ENCODE results near the gene SGMS1.
"Not testable (repeated sequence)": the region's sequence is repeated elsewhere in the genome, so short reads cannot be mapped to it uniquely, and the experiment has no call there.

The SGMS1 gene

DNA sequence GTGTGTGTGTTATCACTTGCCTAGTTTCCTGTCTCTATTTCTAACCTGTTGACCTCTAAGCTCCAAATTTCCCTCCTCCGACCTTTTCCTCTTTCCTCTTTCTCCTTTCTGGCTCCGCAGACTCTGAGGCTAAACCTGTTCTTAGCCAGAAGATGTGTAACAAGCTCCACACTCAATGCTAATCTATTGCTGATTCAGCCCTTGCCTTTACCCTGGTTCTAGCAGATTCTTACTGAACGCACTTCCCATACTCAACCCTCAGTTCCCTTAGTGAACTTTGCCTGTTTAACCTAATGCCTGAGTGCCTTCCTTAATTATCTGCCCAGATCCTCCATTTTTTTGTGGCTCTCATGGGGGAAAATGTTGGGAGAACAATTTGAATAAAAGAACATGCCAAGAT is 30.0 kb upstream of the SGMS1 start:
- TF ChIP-seq, protein P1, sequence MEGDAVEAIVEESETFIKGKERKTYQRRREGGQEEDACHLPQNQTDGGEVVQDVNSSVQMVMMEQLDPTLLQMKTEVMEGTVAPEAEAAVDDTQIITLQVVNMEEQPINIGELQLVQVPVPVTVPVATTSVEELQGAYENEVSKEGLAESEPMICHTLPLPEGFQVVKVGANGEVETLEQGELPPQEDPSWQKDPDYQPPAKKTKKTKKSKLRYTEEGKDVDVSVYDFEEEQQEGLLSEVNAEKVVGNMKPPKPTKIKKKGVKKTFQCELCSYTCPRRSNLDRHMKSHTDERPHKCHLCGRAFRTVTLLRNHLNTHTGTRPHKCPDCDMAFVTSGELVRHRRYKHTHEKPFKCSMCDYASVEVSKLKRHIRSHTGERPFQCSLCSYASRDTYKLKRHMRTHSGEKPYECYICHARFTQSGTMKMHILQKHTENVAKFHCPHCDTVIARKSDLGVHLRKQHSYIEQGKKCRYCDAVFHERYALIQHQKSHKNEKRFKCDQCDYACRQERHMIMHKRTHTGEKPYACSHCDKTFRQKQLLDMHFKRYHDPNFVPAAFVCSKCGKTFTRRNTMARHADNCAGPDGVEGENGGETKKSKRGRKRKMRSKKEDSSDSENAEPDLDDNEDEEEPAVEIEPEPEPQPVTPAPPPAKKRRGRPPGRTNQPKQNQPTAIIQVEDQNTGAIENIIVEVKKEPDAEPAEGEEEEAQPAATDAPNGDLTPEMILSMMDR (IDR thresholded peaks at IDR 0.05; ENCODE audit: extremely low read depth, insufficient read depth, missing control alignments): no peak
- in situ Hi-C loops (cut with MboI; ENCODE audit: low pct_unique_long_range_greater_than_20kb, low sequenced_read_pairs, unreplicated experiment): no loop called here
- DNase-seq (ENCODE audit: low spot score): no peak

DNA sequence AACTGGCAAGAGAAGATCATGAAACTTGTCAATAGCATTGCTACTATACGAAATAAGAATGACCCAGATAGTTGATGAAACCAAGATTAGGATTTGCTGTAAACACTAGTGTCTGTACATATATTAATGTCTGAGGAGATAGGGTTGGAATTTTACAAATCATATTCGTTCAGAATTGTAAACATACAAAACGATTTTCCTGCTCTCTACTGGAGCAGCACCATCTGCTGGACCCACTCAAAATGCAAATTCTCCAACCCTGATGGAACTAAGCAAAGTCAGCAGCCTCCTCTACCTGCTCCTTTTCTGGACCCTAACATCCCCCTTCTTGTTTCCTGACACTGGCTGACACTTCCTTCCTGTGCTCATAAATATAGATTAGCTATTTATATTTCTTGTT is 29.4 kb upstream of the SGMS1 start:
- TF ChIP-seq, protein P1 (IDR thresholded peaks at IDR 0.05; ENCODE audit: extremely low read depth, insufficient read depth, missing control alignments): peak; percentile 54
- in situ Hi-C loops (cut with MboI; ENCODE audit: low pct_unique_long_range_greater_than_20kb, low sequenced_read_pairs, unreplicated experiment): no loop called here
- DNase-seq (ENCODE audit: low spot score): no peak

DNA sequence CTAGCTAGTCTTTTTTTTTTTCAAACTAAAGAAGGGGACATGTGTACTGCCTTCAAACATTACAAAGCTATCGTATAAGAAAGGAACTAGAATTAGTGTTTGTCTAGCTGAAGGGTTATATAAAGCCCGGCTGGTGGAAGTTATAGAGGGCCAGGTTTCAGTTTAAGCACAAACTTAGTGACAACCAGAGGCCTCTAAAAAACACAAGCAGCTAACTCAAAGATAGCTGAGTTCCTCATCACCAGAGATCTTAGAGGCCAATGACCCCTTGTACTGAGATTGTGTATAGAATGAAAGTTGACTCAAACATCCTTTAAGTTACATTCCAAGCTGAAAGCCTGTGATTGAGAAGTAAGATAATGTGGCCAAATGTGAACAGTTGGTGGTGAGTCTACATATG is 28.1 kb upstream of the SGMS1 start:
- in situ Hi-C loops (cut with MboI; ENCODE audit: low pct_unique_long_range_greater_than_20kb, low sequenced_read_pairs, unreplicated experiment): no loop called here
- TF ChIP-seq, protein P1 (IDR thresholded peaks at IDR 0.05; ENCODE audit: extremely low read depth, insufficient read depth, missing control alignments): no peak
- no peak for DNase-seq (ENCODE audit: low spot score)

DNA sequence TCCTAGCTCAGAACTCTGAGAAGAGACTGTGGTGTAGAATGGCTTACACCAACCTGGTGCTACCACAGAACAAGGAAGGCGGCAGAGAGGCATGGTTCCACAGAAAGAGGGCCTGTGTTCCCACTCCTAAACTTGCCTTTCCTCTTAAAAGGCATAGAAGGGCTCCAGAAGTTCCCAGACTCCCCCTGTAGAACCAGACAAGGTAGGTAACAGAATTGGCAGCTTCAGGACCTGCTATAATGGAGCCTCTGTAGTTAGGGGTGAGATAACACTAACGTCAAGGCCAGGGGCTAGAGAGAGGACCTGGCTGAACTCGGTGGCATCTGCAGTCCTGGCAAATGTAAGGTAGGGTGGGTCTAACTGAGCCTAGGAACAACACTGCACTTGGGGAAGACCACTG is 26.7 kb upstream of the SGMS1 start:
- DNase-seq (ENCODE audit: low spot score): no peak
- in situ Hi-C loops (cut with MboI; ENCODE audit: low pct_unique_long_range_greater_than_20kb, low sequenced_read_pairs, unreplicated experiment): no loop called here
- TF ChIP-seq, protein P1 (IDR thresholded peaks at IDR 0.05; ENCODE audit: extremely low read depth, insufficient read depth, missing control alignments): no peak

DNA sequence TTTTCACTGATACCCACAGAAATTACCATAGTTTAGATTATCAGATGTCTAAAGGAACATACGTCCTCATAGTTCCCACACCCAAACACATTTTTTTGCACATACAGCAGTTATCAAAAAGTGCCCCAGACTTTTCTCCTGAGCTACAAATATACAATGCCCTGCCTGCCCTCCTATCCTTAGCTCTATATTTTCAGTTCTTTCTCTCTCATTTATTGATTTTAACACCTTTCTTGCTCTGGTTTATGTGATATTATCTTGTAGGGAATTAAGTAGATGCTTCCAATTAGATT is 25.1 kb upstream of the SGMS1 start:
- TF ChIP-seq, protein P1 (IDR thresholded peaks at IDR 0.05; ENCODE audit: extremely low read depth, insufficient read depth, missing control alignments): no peak
- in situ Hi-C loops (cut with MboI; ENCODE audit: low pct_unique_long_range_greater_than_20kb, low sequenced_read_pairs, unreplicated experiment): no loop called here
- no peak for DNase-seq (ENCODE audit: low spot score)

DNA sequence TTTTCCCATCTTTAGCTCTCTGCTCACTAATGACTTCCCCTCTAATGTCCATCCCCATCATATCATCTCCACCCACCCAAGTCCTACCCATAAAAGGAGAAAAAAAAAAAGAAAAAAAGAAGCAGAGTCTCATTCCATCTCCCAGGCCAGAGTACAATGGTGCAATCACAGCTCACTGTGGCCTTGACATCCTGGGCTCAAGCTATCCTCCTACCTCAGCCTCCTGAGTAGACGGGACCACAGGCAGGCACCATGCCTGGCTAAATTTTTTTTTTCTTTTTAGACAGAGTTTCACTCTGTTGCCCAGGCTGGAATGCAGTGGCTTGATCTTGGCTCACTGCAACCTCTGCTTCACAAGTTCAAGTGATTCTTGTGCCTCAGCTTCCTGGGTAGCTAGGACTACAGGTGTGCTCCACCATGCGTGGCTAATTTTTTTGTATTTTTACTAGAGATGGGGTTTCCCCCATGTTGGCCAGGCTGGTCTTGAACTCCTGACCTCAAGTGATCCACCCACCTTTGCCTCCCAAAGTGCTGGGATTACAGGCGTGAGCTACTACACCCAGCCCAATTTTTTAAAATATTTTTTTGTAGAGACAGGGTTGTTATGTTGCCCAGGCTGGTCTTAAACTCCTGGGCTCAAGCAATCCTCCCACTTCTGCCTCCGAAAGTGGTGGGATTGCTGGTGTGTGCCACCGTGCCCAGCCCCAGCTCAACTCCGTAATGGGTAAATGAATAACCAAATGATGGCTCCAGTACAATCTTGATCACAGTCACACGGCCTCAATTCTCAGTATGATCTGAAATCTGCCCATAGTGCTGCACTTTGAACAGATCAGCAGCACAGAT is 24.6 kb upstream of the SGMS1 start:
- TF ChIP-seq, protein P1 (IDR thresholded peaks at IDR 0.05; ENCODE audit: extremely low read depth, insufficient read depth, missing control alignments): no peak
- DNase-seq (ENCODE audit: low spot score): no peak
- in situ Hi-C loops (cut with MboI; ENCODE audit: low pct_unique_long_range_greater_than_20kb, low sequenced_read_pairs, unreplicated experiment): no loop called here

DNA sequence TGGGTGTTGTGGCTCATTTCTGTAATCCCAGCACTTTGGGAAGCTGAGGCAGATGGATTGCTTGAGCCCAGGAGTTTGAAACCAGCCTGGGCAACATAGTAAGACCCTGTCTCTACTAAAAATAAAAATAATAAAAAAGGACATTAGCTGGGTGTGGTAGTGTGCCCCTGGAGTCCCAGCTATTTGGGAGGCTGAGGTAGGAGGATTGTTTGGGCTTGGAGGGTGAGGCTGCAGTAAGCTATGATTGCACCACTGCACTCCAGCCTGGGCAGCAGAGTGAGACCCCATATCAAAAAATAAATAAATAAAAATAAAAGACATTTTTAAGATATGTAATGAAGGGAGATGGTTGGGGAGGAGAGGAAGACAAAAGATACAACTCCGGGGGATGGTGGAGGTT is 23.6 kb upstream of the SGMS1 start:
- in situ Hi-C loops (cut with MboI; ENCODE audit: low pct_unique_long_range_greater_than_20kb, low sequenced_read_pairs, unreplicated experiment); DNase-seq (ENCODE audit: low spot score): not testable (repeated sequence)

All from GM13977 (cell line).